ENCODE results near the gene ZNF83.

DNA sequence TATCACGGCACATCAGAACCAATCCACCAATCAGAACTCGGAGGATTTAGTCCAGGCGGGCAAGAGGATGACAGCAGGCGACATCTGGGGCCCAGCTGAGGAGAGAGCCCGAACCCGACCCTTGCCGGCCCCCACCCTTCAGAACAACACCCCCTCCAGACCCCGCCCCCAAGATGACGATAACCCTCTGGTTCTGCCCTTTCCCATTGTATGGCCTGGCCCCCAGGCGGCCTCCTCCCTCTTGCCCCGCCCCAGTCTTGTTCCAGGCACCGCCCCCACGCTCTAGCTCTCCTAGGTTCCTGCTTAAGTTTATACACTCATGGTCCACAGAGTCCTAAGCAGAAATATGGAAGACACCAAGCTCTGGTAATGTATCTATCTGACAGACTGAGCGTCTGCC is 2.8 kb upstream of the ZNF83 start:
- TF ChIP-seq ZNF423 (CRISPR knock-in tag; IDR thresholded peaks at IDR 0.05) (no peak), HMGA2 (CRISPR knock-in tag; IDR thresholded peaks at IDR 0.05) (no peak)
- TF ChIP-seq, protein P1, sequence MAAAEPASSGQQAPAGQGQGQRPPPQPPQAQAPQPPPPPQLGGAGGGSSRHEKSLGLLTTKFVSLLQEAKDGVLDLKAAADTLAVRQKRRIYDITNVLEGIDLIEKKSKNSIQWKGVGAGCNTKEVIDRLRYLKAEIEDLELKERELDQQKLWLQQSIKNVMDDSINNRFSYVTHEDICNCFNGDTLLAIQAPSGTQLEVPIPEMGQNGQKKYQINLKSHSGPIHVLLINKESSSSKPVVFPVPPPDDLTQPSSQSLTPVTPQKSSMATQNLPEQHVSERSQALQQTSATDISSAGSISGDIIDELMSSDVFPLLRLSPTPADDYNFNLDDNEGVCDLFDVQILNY (CRISPR knock-in tag; IDR thresholded peaks at IDR 0.05): no peak
